ENCODE data around the gene NAA80. TPM values are rescaled to one million over a fixed set of nuclear protein-coding genes. Genes with fewer than 3 reads are reported as not detected.
"Not testable (repeated sequence)": the region's sequence is repeated elsewhere in the genome, so short reads cannot be mapped to it uniquely, and the experiment has no call there.

Gene NAA80
- total RNA-seq, 2 donors from 2014 or later: 4.4 to 11.2 TPM

- no peaks in the 10 kb centered on the region for H3K36me3 ChIP-seq (replicated peaks in 1 of 2; ENCODE audit: insufficient read depth in 1 of 2, low read depth in 2 of 2)
- TF ChIP-seq CTCF (IDR thresholded peaks at IDR 0.05): no peak
- no peak for TF ChIP-seq POLR2A (IDR thresholded peaks at IDR 0.05)
- H3K4me1 ChIP-seq: peaks cover 73% of the 10 kb centered on the region
- WGBS, 2 donors: 70% methylated on average over 6 of the region's 6 CpGs
- H3K9me3 ChIP-seq: no peaks in the 10 kb centered on the region
- no peak overlapping the region for H3K4me3 ChIP-seq
- intact Hi-C loops (cut with DNase I): no loop called here
- DNase-seq (no peak), ATAC-seq (no peak)
- H3K27me3 ChIP-seq: no peaks in the 10 kb centered on the region
- H3K27ac ChIP-seq: peak overlapping the region; percentile 93 to 97 (median 94)
These were observed 35.5 kb downstream of the NAA80 start for GRCh38 chr3:50263478-50264382.

DNA sequence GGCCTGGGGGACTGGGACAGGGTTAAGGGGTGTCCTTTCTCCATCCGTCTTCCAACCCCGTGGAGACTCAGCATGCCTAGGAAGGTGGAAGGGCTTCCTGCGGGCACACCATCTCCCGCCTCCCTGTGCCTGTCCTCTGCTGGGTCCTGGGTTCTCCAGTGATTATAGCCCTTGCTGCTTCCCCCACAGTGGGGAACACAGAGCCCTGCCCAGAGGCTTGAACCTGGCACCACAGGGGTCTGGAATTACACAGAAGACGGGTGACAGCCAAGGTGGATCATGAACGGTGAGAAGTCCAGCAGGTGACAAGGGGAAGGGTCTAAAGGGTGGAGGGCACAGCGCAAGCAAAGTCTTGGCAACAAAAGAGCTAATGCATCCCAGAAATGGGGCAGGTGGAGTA, 36.4 kb downstream of the NAA80 start:
- H3K4me1 ChIP-seq: peaks cover 64% of the 10 kb centered on the region
- 65 to 87% methylated on average over 3 to 7 of the region's 7 CpGs for WGBS, 2 donors

DNA sequence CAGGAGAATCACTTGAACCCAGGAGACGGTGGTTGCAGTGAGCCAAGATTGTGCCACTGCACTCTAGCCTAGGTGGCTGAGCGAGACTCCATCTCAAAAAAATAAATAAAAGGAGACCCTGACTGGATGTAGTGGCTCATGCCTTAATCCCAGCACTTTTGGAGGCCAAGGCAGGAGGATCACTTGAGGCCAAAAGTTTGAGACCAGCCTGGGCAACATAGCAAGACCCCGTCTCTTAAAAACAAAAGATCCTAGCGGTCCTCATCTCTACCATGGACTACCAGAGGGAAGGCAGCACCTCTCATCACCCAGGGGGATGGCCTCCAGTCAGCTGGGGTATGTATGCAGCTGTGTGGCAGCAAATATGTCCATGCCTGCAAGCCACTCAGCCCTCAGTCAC, 37.0 kb downstream of the NAA80 start:
- ATAC-seq; H3K9me3 ChIP-seq; H3K4me3 ChIP-seq; H3K36me3 ChIP-seq (replicated peaks in 1 of 2; ENCODE audit: insufficient read depth in 1 of 2, low read depth in 2 of 2); H3K27me3 ChIP-seq; DNase-seq; intact Hi-C loops (cut with DNase I): not testable (repeated sequence)
- 97 to 98% methylated on average over 4 of the region's 4 CpGs for WGBS, 2 donors
- Histone ChIP-seq H3K4me1 (peaks cover 58% of the 10 kb centered on the region), H3K27ac (peak overlapping the region in 3 of 4 donors; percentile 93 to 94 (median 93))

More for the DNA sequence above, 36.4 kb downstream of the NAA80 start:
- TF ChIP-seq CTCF (IDR thresholded peaks at IDR 0.05) (no peak), POLR2A (IDR thresholded peaks at IDR 0.05) (no peak)
- no peak for ATAC-seq
- intact Hi-C loops (cut with DNase I): no loop called here
- Histone ChIP-seq H3K4me3 (no peak overlapping the region), H3K9me3 (no peaks in the 10 kb centered on the region), H3K27me3 (no peaks in the 10 kb centered on the region), H3K36me3 (replicated peaks in 1 of 2; ENCODE audit: insufficient read depth in 1 of 2, low read depth in 2 of 2) (peaks cover 0 to 2% of the 10 kb centered on the region in 2 donors), H3K27ac (peak overlapping the region in 2 of 4 donors; percentile 94 to 97)
- no peak for DNase-seq

DNA sequence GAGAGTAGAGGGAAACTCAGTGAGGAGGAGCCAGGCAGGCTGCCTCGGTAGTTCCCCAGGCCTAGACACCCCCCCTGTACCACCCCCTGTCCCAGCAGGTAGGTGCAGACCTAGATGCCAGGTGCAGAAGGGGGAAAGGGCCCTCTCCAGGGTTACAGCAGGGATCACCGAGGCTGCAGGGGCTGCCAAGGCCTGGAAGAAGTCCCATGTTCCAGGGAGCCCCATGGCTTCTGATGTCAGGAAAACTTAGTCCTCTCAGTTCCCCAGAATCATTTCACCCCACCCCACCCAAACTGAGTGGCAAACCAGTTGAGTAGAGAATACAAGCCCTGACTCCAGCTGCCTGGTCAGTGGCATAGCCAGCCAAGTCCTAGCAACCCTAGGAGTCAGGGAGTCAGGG, 37.7 kb downstream of the NAA80 start:
- intact Hi-C loops (cut with DNase I): no loop called here
- 51 to 68% methylated on average over 2 of the region's 2 CpGs for WGBS, 2 donors
- ATAC-seq (no peak), DNase-seq (no peak)
- no peaks in the 10 kb centered on the region for H3K9me3 ChIP-seq
- H3K27me3 ChIP-seq: no peaks in the 10 kb centered on the region
- H3K27ac ChIP-seq: peak overlapping the region in 3 of 4 donors; percentile 93 to 94 (median 93)
- H3K4me3 ChIP-seq: no peak overlapping the region
- H3K36me3 ChIP-seq (replicated peaks in 1 of 2; ENCODE audit: insufficient read depth in 1 of 2, low read depth in 2 of 2): peaks cover 4 to 10% of the 10 kb centered on the region in 2 donors
- no peak for TF ChIP-seq CTCF (IDR thresholded peaks at IDR 0.05)
- no peak for TF ChIP-seq POLR2A (IDR thresholded peaks at IDR 0.05)
- peaks cover 51% of the 10 kb centered on the region for H3K4me1 ChIP-seq

DNA sequence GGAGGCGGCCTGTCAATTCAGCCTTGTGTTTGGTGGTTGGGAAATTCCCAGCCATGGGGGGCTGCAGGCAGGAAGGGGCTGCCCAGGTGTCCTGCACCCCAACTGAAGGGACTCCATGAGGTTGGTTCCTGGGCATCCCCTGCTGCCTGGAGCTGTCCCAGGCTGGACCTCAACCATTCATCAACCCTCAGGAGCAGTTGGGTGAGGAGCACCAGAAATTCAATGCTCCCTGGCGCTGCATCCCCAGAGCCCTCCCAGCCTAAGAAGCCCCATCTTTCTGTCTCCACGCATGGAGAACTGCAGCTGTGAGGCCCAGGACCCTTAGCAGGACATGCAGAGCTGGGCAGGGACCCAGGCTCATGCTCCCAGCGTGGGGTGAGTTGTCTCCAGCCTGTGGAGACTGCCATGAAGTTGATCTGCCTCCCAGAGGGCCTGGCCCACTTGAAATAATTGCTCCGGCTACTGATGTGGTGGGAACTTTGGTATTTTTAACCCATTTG, 38.2 kb downstream of the NAA80 start:
- DNase-seq (no peak), ATAC-seq (no peak)
- H3K36me3 ChIP-seq (replicated peaks in 1 of 2; ENCODE audit: insufficient read depth in 1 of 2, low read depth in 2 of 2): peaks cover 4 to 14% of the 10 kb centered on the region in 2 donors
- no peaks in the 10 kb centered on the region for H3K9me3 ChIP-seq
- peak overlapping the region; percentile 91 to 94 (median 93) for H3K27ac ChIP-seq
- intact Hi-C loops (cut with DNase I): no loop called here
- TF ChIP-seq POLR2A (IDR thresholded peaks at IDR 0.05) (no peak), CTCF (IDR thresholded peaks at IDR 0.05) (no peak)
- no peaks in the 10 kb centered on the region for H3K27me3 ChIP-seq
- H3K4me1 ChIP-seq: peaks cover 46% of the 10 kb centered on the region
- H3K4me3 ChIP-seq: no peak overlapping the region
- 71 to 77% methylated on average over 3 to 5 of the region's 5 CpGs for WGBS, 2 donors

Measured in body of pancreas (tissue), 4 donors.